Coronary artery (tissue), 2 donors: ENCODE data around the gene MMP26.

Experiments used
- DNase-seq: peaks from one replicate; pipeline ENCODE4 v3.0.0-alpha.2; 2017; ENCODE audit warnings: low spot score
- H3K27ac ChIP-seq, 2 donors: fragments of 200-600 bp; sonication (generic); one replicate each; pipeline ENCODE4 v1.5.1; 2016 to 2019
- H3K4me3 ChIP-seq: fragments of 200-600 bp; sonication (generic); 2 replicates; pipeline ENCODE4 v1.5.1; 2016; ENCODE audit warnings: mild to moderate bottlenecking, moderate library complexity
- TF ChIP-seq, protein P1 (sequence below): fragments of 200-600 bp; sonication (generic); IDR thresholded peaks from one replicate; pipeline ENCODE4 v1.5.1; 2019; ENCODE audit warnings: antibody characterized with exemption

The MMP26 gene

GRCh38 chr11:4727171-4727570, 22.6 kb downstream of the MMP26 start:
- Histone ChIP-seq H3K27ac (no peak overlapping the region), H3K4me3 (no peak overlapping the region)
- no peak for DNase-seq
- TF ChIP-seq, protein P1, sequence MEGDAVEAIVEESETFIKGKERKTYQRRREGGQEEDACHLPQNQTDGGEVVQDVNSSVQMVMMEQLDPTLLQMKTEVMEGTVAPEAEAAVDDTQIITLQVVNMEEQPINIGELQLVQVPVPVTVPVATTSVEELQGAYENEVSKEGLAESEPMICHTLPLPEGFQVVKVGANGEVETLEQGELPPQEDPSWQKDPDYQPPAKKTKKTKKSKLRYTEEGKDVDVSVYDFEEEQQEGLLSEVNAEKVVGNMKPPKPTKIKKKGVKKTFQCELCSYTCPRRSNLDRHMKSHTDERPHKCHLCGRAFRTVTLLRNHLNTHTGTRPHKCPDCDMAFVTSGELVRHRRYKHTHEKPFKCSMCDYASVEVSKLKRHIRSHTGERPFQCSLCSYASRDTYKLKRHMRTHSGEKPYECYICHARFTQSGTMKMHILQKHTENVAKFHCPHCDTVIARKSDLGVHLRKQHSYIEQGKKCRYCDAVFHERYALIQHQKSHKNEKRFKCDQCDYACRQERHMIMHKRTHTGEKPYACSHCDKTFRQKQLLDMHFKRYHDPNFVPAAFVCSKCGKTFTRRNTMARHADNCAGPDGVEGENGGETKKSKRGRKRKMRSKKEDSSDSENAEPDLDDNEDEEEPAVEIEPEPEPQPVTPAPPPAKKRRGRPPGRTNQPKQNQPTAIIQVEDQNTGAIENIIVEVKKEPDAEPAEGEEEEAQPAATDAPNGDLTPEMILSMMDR: no peak

DNA sequence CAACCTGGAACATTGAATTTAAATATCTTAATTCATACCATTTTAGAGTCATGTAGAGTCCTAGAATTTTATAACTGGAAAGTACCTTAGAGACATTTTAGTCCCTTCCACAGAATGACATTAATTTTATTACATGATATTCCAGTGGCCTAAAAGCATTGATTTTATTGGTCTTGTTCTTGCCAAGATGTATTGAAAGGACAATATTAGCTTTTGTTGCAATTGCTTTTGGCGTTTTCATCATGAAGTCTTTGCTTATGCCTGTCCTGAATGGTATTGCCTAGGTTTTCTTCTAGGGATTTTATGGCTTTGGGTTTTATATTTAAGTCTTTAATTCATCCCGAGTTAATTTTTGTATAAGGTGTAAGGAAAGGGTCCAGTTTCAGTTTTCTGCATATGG, 36.2 kb downstream of the MMP26 start:
- no peak overlapping the region for H3K4me3 ChIP-seq
- no peak overlapping the region for H3K27ac ChIP-seq
- DNase-seq: no peak
- TF ChIP-seq, protein P1: no peak

GRCh38 chr11:4748438-4748837, 43.9 kb downstream of the MMP26 start:
- Histone ChIP-seq H3K4me3 (no peak overlapping the region), H3K27ac (no peak overlapping the region)
- no peak for DNase-seq
- TF ChIP-seq, protein P1: no peak

- DNase-seq: no peak
- Histone ChIP-seq H3K27ac (no peak overlapping the region), H3K4me3 (no peak overlapping the region)
- TF ChIP-seq, protein P1: no peak
These were observed 46.6 kb downstream of the MMP26 start for GRCh38 chr11:4751201-4751600.
